ENCODE measurements around the gene SCN1B.

SCN1B gene

GRCh38 chr19:35059006-35059798, 28.9 kb downstream of the SCN1B start:
- DNase-seq: no peak

GRCh38 chr19:35059799-35060091, 29.5 kb downstream of the SCN1B start:
- no peak for DNase-seq

GRCh38 chr19:35060160-35060855, 30.0 kb downstream of the SCN1B start:
- no peak for DNase-seq

- no peak for DNase-seq
Measured at GRCh38 chr19:35061583-35062373, 31.5 kb downstream of the SCN1B start.

GRCh38 chr19:35062942-35063341, 32.7 kb downstream of the SCN1B start:
- no peak for DNase-seq

- no peak for DNase-seq
Measured at GRCh38 chr19:35063940-35064818, 33.9 kb downstream of the SCN1B start.

- DNase-seq: no peak
Measured at GRCh38 chr19:35065574-35065973, 35.3 kb downstream of the SCN1B start.

- DNase-seq: no peak
Measured at GRCh38 chr19:35066121-35066520, 35.9 kb downstream of the SCN1B start.

GRCh38 chr19:35066691-35067563, 36.7 kb downstream of the SCN1B start:
- peak; percentile 37 for DNase-seq

GRCh38 chr19:35068941-35069634, 38.8 kb downstream of the SCN1B start:
- no peak for DNase-seq

- DNase-seq: no peak
Measured at GRCh38 chr19:35069696-35070095, 39.4 kb downstream of the SCN1B start.

GRCh38 chr19:35070471-35070870, 40.2 kb downstream of the SCN1B start:
- DNase-seq: no peak

GRCh38 chr19:35073516-35073915, 43.2 kb downstream of the SCN1B start:
- DNase-seq: no peak

GRCh38 chr19:35073941-35074340, 43.7 kb downstream of the SCN1B start:
- no peak for DNase-seq

- no peak for DNase-seq
Measured at GRCh38 chr19:35074426-35075201, 44.3 kb downstream of the SCN1B start.

GRCh38 chr19:35075202-35076025, 45.1 kb downstream of the SCN1B start:
- DNase-seq: no peak

- no peak for DNase-seq
Measured at GRCh38 chr19:35076026-35076370, 45.7 kb downstream of the SCN1B start.

GRCh38 chr19:35076657-35077056, 46.4 kb downstream of the SCN1B start:
- no peak for DNase-seq

GRCh38 chr19:35077411-35078223, 47.3 kb downstream of the SCN1B start:
- DNase-seq: no peak
